H54 (cell line): Measurements from ENCODE around the gene SNX1.

ENCODE experiments used
- DNase-seq: peaks from one replicate; pipeline ENCODE4 v3.0.0; 2011; ENCODE audit warnings: low spot score, mixed read lengths; ENCODE audit not compliant: insufficient read length
- FAIRE-seq: peaks from 3 replicates; lab custom pipeline; 2011; peaks lifted over from hg19 to GRCh38; lab: Jason Lieb, UNC
- POLR2A ChIP-seq: IDR thresholded peaks from 2 replicates; pipeline ENCODE4 v1.6.1; 2011; ENCODE audit warnings: low read depth, mild to moderate bottlenecking, low read length

SNX1 gene

GRCh38 chr15:64163659-64164362, 68.0 kb downstream of the SNX1 start:
- FAIRE-seq (no peak), DNase-seq (no peak)
- TF ChIP-seq POLR2A, result no peak

DNA sequence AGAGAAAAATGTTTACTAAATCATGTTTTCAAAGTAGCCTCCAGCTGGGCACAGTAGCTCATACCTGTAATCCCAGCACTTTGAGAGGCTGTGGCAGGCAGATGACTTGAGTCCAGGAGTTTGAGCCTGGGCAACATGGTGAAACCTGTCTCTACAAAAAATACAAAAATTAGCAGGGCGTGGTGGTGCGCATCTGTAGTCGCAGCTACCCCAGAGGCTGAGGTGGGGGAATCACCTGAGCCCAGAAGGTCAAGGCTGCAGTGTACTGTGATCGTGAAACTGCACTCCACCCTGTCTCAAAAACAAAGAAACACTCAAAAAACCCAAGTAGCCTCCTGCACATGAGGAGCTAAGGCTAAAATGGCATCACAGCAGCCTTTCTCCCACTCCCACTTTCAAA, 68.7 kb downstream of the SNX1 start:
- no peak for TF ChIP-seq POLR2A
- FAIRE-seq (no peak), DNase-seq (no peak)

- TF ChIP-seq POLR2A, result no peak
- FAIRE-seq, result no peak
- no peak for DNase-seq
Measured at GRCh38 chr15:64166102-64166890, 70.5 kb downstream of the SNX1 start.

- TF ChIP-seq POLR2A, result no peak
Measured at GRCh38 chr15:64180235-64180824, 84.5 kb downstream of the SNX1 start.

DNA sequence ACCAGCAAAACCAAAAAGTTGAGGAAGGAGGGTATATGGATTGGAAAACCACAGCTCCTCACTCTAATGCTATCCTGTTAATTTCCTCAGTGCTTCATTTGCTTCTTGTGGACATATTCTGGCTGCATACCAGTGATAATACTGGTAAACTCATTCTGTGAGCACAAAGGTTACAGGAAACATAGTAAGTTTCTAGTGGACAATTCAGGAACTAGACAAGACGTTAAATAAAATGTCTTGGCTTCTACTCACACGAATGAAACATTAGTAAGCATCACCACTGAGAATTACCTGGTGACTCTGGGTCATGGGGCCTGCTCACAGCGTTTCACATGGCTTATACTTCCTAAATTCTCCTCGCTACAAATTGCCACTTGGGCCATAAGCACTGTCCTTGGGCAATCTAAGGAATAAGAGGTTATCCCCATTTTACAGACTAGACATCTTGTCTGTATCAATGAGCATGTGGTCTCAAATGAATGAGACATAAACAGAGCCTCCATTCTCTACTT, 87.1 kb downstream of the SNX1 start:
- DNase-seq (no peak), FAIRE-seq (no peak)
- TF ChIP-seq POLR2A, result no peak

More at GRCh38 chr15:64180235-64180824, 84.5 kb downstream of the SNX1 start:
- FAIRE-seq, result no peak
- DNase-seq, result no peak

DNA sequence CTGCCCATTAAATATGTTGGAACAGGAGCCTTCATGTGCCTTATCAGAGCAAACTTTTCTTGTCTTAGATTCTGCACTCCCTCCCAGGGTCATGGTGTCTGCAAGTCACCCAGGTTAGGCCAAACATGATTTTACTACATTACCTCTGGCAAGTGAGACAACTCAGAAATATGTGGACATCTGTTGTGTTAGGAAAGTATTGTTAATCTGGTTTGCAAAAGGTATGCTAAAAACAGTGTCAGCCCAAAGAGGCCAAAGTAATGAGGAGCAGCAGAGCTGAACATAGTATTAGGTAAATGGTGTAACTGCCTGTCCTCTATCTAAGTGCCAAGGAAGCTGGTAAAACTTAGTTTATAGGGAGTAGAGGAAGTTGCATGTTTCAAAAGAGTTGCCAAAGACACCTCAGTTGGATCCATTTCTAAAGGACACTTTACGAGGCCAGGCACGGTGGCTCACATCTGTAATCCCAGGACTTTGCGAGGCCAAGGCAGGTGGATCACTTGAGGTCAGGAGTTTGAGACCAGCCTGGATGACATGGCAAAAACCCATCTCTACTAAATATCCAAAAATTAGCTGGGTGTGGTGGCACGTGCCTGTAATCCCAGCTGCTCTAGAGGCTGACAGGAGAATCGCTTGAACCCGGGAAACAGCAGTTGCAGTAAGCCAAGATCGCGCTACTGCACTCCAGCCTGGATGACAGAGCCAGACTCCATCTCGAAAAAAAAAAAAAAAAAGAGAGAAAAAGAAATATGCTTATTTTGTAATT, 89.5 kb downstream of the SNX1 start:
- TF ChIP-seq POLR2A, result no peak
- FAIRE-seq, result no peak
- no peak for DNase-seq

- DNase-seq, result no peak
- no peak for TF ChIP-seq POLR2A
- no peak for FAIRE-seq
Measured at GRCh38 chr15:64187396-64188191, 91.8 kb downstream of the SNX1 start.
